RKO (cell line): Measurements from ENCODE around the gene MSI2.

Experiments used
- DNase-seq: peaks from one replicate; pipeline ENCODE4 v3.0.0-alpha.2; 2016; ENCODE audit warnings: low spot score

MSI2 gene

GRCh38 chr17:57578608-57579225, 322.4 kb downstream of the MSI2 start:
- DNase-seq, result no peak

DNA sequence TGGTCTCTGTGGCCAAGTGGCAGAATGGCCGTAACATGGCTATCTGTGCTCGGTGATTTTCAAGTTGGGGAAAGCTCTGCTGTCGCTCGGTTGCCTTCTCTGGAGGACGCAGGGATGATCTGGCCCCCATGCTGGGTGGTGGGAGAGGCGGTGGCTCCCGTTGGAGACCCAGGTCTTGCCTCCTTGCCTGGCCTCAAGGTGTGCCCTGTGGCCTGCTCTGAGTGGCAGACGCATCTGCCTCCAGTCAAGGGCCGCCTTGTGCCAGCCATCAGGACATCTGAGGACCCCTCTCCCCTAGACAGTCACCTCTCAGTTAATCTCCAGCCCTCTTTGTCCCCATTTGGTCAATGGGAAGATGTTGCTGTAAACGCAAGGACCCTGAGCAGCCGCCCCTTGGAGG, 322.9 kb downstream of the MSI2 start:
- no peak for DNase-seq

DNA sequence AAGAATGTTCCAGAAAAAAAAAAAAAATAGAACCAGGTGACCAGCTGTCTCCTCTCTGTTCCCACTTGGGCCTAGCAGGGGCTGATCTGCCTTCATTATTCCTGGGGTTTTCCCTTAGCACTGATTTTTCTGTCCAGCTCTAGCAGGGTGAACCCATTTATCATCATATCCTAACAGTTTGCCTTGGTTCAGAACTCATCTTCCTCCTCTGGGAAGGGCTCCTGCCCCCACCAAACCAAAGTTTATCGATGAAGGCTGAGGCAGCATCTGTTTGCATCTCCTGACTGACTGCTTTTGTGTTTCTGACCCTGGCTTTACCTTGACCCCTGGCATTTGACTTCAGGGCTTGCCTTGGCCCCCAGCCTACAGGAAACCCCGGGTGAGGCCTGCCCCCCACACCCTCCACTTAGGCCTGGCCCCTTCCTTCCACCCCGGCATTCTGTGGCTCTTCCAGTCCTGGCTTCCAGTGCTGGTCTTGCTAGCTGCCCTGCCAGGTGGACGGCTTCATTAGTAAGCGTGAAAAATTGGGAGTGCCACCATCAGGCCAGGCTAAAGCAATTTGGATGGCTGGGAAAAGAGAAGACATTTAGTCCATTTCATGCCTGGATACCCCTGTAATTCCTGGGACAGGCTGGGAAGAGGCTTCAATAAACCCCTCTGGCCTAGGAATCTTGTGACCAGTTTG, 323.9 kb downstream of the MSI2 start:
- DNase-seq, result no peak

- DNase-seq, result no peak
These were observed 326.8 kb downstream of the MSI2 start for GRCh38 chr17:57582881-57583756.

DNA sequence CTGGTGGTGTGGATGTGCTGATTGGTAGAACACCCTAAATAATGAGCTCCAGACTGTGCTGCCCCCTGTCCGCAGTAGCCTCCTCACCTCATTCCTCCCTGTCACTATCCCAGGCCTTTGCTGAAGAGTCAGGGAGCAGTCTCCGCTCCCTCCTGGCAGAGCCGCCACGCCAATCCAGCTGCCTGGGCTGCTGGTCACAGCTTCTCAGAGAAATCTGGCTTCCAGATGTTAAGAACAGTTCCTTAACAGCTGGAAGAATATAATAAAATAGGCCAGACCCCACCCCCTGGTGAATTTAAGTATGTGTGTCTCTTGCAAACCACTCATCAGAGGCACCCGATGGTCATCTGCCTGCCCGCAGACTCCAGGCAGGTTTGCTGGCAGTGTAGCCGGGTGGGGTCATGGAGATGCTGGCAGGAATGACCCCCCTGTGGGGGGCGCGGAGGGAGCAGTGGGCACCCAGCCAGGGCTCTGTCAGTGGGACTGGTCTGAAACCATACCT, 327.8 kb downstream of the MSI2 start:
- DNase-seq, result no peak

GRCh38 chr17:57585341-57586195, 329.2 kb downstream of the MSI2 start:
- no peak for DNase-seq

DNA sequence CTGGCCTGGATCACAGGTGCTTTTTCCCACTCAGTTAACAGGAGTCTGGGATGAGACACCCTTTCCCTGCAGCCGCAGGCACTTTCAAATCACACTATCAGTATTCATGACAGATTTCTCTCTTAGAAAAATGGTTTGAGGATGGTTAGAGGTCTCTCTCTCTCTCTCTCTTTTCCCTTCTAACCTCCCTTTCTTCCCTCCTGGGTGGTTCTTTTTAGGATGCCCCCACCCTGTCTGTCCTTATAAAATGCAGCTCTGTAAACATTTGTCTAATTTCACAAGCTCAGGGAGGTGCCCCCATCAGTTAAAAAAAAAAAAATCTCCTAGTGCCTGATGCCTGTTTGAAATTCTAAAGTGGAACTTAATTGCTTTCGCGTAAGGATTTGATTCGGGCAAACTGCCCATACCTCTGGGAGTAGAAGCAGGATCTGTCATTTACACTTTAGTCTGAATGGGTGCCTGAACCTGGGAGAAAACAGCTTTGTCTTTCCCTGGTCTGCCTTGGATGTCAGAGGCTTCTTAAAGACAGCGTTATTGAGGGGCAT, 329.9 kb downstream of the MSI2 start:
- no peak for DNase-seq

- no peak for DNase-seq
These were observed 330.4 kb downstream of the MSI2 start for GRCh38 chr17:57586742-57587141.

DNA sequence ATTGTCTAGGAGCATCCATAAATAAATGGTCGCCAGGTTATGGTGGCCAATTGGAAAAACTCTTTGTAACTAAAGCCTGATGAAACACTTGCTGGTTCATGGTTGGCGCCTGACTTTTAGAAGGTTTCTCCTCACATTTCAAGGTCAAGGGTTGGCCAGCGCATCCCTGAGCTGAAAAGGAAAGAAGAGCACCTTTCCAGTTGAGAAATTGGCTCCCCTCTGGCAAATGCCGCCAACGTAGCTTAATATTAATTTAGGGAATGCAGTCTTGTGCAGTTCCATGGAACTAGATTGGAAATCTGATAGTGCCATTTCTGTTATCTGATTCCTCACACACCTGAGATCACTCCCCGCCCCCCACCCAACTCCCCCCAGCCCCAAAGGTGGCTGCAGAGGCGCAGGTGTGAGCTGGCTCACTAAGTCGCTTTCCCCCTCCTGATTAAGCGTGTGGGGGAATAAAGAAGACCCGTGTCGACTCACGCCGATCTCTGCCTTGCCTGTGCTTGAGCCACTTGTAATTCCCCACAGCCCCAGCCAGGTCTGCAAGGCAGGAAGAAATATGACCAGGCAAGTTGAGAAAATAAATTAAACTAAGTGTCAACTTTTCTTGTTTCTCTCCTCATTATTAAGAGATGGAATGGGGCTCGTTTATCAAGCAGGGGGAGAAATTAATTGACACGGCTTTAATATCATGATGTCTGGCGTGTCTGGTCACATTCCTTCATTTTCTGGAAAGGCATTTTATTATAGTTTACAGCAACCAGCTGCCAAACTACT, 331.1 kb downstream of the MSI2 start:
- no peak for DNase-seq

- peak; percentile 1 for DNase-seq
These were observed 331.8 kb downstream of the MSI2 start for GRCh38 chr17:57588086-57588485.

DNA sequence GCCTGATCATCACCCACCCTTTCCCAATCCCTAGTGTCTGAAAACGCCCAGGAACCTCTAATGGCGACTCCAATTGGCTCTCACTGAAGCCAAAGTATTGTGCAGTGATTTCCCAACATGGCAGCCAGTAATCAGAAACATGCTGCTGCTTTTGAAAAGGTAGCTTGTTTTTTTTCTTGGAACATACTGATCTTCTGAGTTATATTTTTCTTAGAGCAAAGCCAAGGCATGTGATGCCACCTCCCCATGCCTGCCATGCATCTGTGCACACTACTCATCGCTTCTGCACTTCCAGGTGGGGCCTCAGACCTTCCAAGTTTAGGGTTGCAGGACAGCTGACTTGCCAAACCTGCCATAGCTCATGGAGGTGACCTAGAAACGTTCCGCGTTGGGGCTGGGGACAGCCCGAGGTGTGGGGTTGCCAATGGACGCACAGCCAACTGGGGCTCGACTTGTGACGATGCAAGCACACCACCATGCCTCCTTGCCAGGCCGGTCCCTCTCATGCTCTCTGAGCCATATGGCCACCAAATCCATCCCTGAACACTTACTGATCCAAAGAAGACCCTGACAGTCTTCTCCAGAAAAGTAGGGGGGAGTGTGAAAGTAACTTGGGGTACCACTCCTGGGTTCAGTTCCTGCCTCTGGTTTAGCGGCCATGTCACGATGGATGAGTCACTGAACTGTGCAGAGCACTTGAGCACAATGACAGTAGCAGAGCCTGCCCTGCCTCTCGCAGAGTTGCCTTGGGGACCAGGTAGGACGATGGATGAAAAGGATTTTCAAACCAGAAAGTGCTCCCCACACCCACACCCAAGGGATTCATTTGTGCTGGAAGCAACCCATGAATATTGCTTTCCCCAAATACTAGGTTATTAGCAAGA, 333.1 kb downstream of the MSI2 start:
- DNase-seq, result no peak

- DNase-seq, result no peak
These were observed 337.6 kb downstream of the MSI2 start for GRCh38 chr17:57593739-57594462.

GRCh38 chr17:57594767-57595166, 338.4 kb downstream of the MSI2 start:
- DNase-seq, result no peak

GRCh38 chr17:57595426-57595825, 339.1 kb downstream of the MSI2 start:
- no peak for DNase-seq

DNA sequence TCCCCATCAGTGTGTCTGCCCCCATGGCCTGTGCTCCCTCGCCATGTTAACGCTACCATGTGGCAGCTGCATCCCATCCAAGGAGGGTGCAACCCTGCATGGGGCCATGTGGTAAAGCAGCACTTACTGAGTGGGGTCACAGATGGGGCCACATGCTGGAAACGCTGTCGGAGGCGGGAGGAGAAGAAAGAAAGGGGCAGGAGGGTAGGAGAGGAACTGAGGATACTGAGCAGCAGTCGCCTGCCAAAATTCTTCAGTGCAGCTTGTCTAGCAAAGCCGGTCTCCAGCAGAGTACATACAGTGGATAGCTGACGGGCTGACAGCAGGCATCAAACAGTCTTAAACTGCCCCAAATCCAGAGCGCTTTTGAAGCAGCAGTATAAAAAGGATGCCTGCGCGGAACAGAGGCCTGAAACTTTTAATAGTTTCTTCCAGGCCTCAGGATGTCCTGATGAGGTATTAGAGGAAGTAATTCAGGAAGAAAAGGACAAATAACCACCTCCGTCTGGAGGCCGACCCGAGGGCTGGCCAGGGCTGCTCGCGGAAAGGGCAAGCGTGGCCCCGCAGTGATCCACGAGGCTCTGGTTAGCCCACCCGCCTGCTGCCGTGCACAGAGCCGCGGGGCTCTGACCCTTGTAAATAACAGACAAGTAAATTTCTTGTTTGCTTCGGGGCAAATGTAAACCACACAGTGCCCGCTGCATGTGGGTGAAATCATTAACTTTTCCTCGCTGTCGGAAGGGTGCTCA, 339.8 kb downstream of the MSI2 start:
- DNase-seq, result no peak

DNA sequence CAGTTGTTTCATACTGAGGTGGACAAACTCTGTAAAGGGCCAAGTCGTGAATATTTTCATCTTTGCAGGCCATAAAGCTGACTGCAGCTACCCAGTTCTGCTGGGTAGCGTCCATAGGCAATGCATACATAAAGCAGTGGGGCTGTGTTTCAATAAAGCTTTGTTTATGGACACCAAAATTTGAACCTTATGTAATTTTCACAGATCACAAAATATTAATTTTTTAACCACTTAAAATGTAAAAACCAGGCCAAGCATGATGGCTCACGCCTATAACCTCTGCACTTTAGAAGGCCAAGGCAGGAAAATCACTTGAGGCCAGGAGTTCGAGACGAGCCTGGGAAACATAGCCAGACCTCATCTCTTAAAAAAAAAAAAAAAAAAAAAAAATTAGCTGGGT, 340.8 kb downstream of the MSI2 start:
- DNase-seq, result no peak

- peak; percentile 70 for DNase-seq
These were observed 341.5 kb downstream of the MSI2 start for GRCh38 chr17:57597531-57598453.
